ENCODE data around the gene LRRC45.

GRCh38 chr17:82016061-82016874 is 6.8 kb upstream of the LRRC45 start:
- TF ChIP-seq CTCF (IDR thresholded peaks at IDR 0.05): no peak
- no peak for TF ChIP-seq POLR2A (IDR thresholded peaks at IDR 0.05)

Data from heart left ventricle (tissue), 13 donors.